Measurements from ENCODE around the gene ADSL.

The ADSL gene

DNA sequence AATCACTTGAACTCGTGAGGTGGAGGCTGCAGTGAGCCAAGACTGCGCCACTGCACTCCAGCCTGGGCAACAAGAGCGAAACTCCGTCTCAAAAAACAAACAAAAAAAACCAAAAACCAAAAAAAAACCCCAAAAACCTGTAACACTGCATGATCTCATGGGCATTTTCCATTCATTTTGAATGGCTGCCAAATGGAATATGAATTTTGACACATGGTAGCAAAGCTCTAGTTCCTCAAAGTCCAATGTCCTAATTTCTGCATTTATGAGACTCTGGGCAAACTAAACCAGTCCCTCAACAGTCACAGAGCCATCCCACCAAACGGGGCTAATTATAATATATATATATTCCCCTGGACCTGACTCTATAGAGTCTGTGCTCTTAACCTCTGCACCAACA, 85.9 kb downstream of the ADSL start:
- no peak for DNase-seq (ENCODE audit: low read depth)
- no peak overlapping the region for H3K4me3 ChIP-seq (ENCODE audit: low read length)
- TF ChIP-seq, protein P1, sequence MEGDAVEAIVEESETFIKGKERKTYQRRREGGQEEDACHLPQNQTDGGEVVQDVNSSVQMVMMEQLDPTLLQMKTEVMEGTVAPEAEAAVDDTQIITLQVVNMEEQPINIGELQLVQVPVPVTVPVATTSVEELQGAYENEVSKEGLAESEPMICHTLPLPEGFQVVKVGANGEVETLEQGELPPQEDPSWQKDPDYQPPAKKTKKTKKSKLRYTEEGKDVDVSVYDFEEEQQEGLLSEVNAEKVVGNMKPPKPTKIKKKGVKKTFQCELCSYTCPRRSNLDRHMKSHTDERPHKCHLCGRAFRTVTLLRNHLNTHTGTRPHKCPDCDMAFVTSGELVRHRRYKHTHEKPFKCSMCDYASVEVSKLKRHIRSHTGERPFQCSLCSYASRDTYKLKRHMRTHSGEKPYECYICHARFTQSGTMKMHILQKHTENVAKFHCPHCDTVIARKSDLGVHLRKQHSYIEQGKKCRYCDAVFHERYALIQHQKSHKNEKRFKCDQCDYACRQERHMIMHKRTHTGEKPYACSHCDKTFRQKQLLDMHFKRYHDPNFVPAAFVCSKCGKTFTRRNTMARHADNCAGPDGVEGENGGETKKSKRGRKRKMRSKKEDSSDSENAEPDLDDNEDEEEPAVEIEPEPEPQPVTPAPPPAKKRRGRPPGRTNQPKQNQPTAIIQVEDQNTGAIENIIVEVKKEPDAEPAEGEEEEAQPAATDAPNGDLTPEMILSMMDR (conservative IDR thresholded peaks at IDR 0.05; ENCODE audit: low read depth, low read length): no peak

GRCh38 chr22:40432625-40433024, 86.3 kb downstream of the ADSL start:
- no peak for DNase-seq (ENCODE audit: low read depth)
- H3K4me3 ChIP-seq (ENCODE audit: low read length): no peak overlapping the region
- TF ChIP-seq, protein P1 (conservative IDR thresholded peaks at IDR 0.05; ENCODE audit: low read depth, low read length): no peak

GRCh38 chr22:40433416-40434090, 87.3 kb downstream of the ADSL start:
- H3K4me3 ChIP-seq (ENCODE audit: low read length): no peak overlapping the region
- DNase-seq (ENCODE audit: low read depth): no peak
- TF ChIP-seq, protein P1 (conservative IDR thresholded peaks at IDR 0.05; ENCODE audit: low read depth, low read length): no peak

GRCh38 chr22:40434106-40434505, 87.8 kb downstream of the ADSL start:
- DNase-seq (ENCODE audit: low read depth): no peak
- TF ChIP-seq, protein P1 (conservative IDR thresholded peaks at IDR 0.05; ENCODE audit: low read depth, low read length): no peak
- H3K4me3 ChIP-seq (ENCODE audit: low read length): no peak overlapping the region

DNA sequence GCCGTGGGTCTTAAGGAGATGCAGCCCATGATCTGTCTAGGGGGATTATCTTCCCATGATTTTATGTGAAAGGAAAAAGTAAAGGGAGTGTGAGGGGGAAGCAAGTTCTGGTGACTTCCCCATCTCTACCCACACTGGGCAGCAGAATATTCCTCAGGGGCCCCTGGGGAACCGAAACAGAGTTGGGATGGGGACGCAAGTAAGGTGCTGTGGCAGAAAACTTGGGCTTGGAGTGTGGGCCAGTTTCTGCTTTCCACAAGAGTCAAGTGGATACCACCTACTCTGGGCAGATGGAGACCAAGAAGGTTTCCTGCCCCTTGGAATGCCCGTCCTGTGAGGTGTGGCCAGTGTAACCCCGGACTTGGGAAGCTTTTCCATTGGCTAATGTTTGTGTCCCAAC, 88.4 kb downstream of the ADSL start:
- TF ChIP-seq, protein P1 (conservative IDR thresholded peaks at IDR 0.05; ENCODE audit: low read depth, low read length): no peak
- no peak for DNase-seq (ENCODE audit: low read depth)
- H3K4me3 ChIP-seq (ENCODE audit: low read length): no peak overlapping the region

- TF ChIP-seq, protein P1 (conservative IDR thresholded peaks at IDR 0.05; ENCODE audit: low read depth, low read length): peak; percentile 51
- no peak overlapping the region for H3K4me3 ChIP-seq (ENCODE audit: low read length)
- no peak for DNase-seq (ENCODE audit: low read depth)
These were observed 90.5 kb downstream of the ADSL start for GRCh38 chr22:40436505-40437431.

Data from retinal pigment epithelial cell (primary cell).